ENCODE data around the gene KIF15.

GRCh38 chr3:44831232-44831631, 69.6 kb downstream of the KIF15 start:
- TF ChIP-seq CTCF (IDR thresholded peaks at IDR 0.05 in 4 of 5, conservative IDR thresholded peaks at IDR 0.05 in 1 of 5) (no peak), POLR2A (IDR thresholded peaks at IDR 0.05) (no peak)

All from gastrocnemius medialis (tissue), 4 donors.